Osteocyte (in vitro differentiated cells): ENCODE results near the gene TNKS1BP1. TPM values are rescaled to one million over a fixed set of nuclear protein-coding genes. Genes with fewer than 3 reads are reported as not detected.

Experiments used
- DNase-seq: peaks from one replicate; pipeline ENCODE4 v3.0.0; 2021; ENCODE audit warnings: mixed read lengths; ENCODE audit not compliant: unreplicated experiment; ENCODE audit errors: extremely low spot score
- H3K27ac Mint-ChIP-seq: one replicate; pipeline ENCODE4 v1.8.0; 2021; ENCODE audit warnings: mild to moderate bottlenecking, mixed read lengths; ENCODE audit not compliant: unreplicated experiment
- H3K27me3 Mint-ChIP-seq: one replicate; pipeline ENCODE4 v1.8.0; 2021; ENCODE audit warnings: mixed read lengths; ENCODE audit not compliant: unreplicated experiment
- H3K36me3 Mint-ChIP-seq: one replicate; pipeline ENCODE4 v1.8.0; 2021; ENCODE audit warnings: mixed read lengths; ENCODE audit not compliant: unreplicated experiment
- H3K4me1 Mint-ChIP-seq: one replicate; pipeline ENCODE4 v1.8.0; 2021; ENCODE audit warnings: mixed read lengths; ENCODE audit not compliant: unreplicated experiment
- H3K4me3 Mint-ChIP-seq: one replicate; pipeline ENCODE4 v1.8.0; 2021; ENCODE audit warnings: mild to moderate bottlenecking, moderate library complexity, mixed read lengths; ENCODE audit not compliant: unreplicated experiment
- H3K9me3 Mint-ChIP-seq: one replicate; pipeline ENCODE4 v1.8.0; 2021; ENCODE audit warnings: mixed read lengths; ENCODE audit not compliant: unreplicated experiment
- CTCF ChIP-seq: fragments of 200-600 bp; sonication (generic); IDR thresholded peaks from 2 replicates; pipeline ENCODE4 v1.5.0; 2021; ENCODE audit warnings: antibody characterized with exemption, mild to moderate bottlenecking, moderate library complexity
- total RNA-seq: library from RNA; stranded (reverse); gene quantifications from 2 replicates; pipeline ENCODE4 v1.2.1, GENCODE V29; 2021

The TNKS1BP1 gene
- total RNA-seq, 1 donor from 2014 or later = 152 TPM

GRCh38 chr11:57332694-57333440 lies 8.1 kb upstream of the TNKS1BP1 start:
- Mint-ChIP-seq H3K4me3 (no peak overlapping the region), H3K4me1 (peaks cover 24% of the 10 kb centered on the region), H3K27ac (no peak overlapping the region), H3K9me3 (no peaks in the 10 kb centered on the region), H3K36me3 (peaks cover 39% of the 10 kb centered on the region), H3K27me3 (no peaks in the 10 kb centered on the region)
- no peak for DNase-seq
- no peak for TF ChIP-seq CTCF

GRCh38 chr11:57331720-57332119 lies 7.0 kb upstream of the TNKS1BP1 start:
- Mint-ChIP-seq H3K36me3 (peaks cover 49% of the 10 kb centered on the region), H3K27me3 (no peaks in the 10 kb centered on the region), H3K4me1 (peaks cover 28% of the 10 kb centered on the region), H3K4me3 (no peak overlapping the region), H3K27ac (no peak overlapping the region), H3K9me3 (no peaks in the 10 kb centered on the region)
- DNase-seq = no peak
- no peak for TF ChIP-seq CTCF

- no peaks in the 10 kb centered on the region for H3K27me3 Mint-ChIP-seq
- no peak overlapping the region for H3K4me3 Mint-ChIP-seq
- no peak overlapping the region for H3K27ac Mint-ChIP-seq
- peaks cover 54% of the 10 kb centered on the region for H3K36me3 Mint-ChIP-seq
- no peak for DNase-seq
- no peaks in the 10 kb centered on the region for H3K9me3 Mint-ChIP-seq
- H3K4me1 Mint-ChIP-seq = peaks cover 36% of the 10 kb centered on the region
- no peak for TF ChIP-seq CTCF
These were observed 5.3 kb upstream of the TNKS1BP1 start for GRCh38 chr11:57330029-57330428.

GRCh38 chr11:57327721-57328120 lies 3.0 kb upstream of the TNKS1BP1 start:
- TF ChIP-seq CTCF = no peak
- peaks cover 54% of the 10 kb centered on the region for H3K36me3 Mint-ChIP-seq
- H3K4me1 Mint-ChIP-seq = peaks cover 31% of the 10 kb centered on the region
- no peak for DNase-seq
- no peak overlapping the region for H3K4me3 Mint-ChIP-seq
- peak overlapping the region; percentile 100 for H3K27ac Mint-ChIP-seq
- H3K27me3 Mint-ChIP-seq = no peaks in the 10 kb centered on the region
- no peaks in the 10 kb centered on the region for H3K9me3 Mint-ChIP-seq

GRCh38 chr11:57325735-57326048 lies 940 bp upstream of the TNKS1BP1 start:
- peak overlapping the region; percentile 100 for H3K27ac Mint-ChIP-seq
- H3K4me1 Mint-ChIP-seq = peaks cover 52% of the 10 kb centered on the region
- TF ChIP-seq CTCF = no peak
- DNase-seq = no peak
- peak overlapping the region; percentile 85 for H3K4me3 Mint-ChIP-seq
- H3K9me3 Mint-ChIP-seq = no peaks in the 10 kb centered on the region
- H3K27me3 Mint-ChIP-seq = no peaks in the 10 kb centered on the region
- peaks cover 42% of the 10 kb centered on the region for H3K36me3 Mint-ChIP-seq
